IPS DF 4.7 (cell line): ENCODE results near the gene CNTN5.
"Not testable (repeated sequence)": the region's sequence is repeated elsewhere in the genome, so short reads cannot be mapped to it uniquely, and the experiment has no call there.

ENCODE experiments used
- DNase-seq: peaks from one replicate; pipeline ENCODE4 v3.0.0-alpha.2; 2013; ENCODE audit warnings: low spot score; ENCODE audit errors: extremely low read depth

CNTN5 gene

DNA sequence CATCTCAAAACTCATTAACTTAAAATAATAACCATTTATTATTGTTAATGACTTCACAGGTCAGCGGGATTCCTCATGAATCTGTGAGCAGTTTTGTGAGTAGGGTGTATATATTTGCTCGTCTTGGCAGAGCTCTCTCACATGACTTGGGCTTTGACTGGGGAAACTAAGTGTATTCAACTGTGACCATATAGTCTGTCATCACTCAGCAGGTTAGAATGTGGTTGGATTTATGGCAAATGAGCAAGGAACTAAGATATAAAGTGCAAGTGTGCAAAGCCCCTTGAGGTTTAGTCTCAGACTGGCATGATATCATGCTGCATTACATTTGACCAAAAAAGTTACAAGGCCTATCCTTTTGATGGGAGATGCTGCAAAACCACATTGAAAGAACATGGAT, 254.8 kb downstream of the CNTN5 start:
- no peak for DNase-seq

DNA sequence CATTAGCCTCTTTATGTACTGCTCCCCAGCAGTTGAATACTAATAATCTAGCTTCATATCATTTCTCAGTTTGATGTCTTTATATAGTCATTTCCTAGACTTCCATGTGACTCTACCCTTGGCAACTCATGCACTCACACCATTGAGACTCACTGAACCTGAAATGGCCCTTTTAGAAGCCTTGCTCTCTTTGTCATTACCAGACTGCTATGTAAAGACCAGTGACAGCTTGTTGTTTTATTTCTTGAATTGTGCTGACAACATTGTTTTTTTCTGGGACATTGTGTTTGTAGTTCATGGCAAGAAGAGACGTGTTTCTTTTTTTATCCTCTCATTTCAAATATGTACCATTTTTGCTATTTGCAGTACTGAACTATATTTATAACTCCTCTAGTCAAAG, 256.5 kb downstream of the CNTN5 start:
- DNase-seq = no peak

DNA sequence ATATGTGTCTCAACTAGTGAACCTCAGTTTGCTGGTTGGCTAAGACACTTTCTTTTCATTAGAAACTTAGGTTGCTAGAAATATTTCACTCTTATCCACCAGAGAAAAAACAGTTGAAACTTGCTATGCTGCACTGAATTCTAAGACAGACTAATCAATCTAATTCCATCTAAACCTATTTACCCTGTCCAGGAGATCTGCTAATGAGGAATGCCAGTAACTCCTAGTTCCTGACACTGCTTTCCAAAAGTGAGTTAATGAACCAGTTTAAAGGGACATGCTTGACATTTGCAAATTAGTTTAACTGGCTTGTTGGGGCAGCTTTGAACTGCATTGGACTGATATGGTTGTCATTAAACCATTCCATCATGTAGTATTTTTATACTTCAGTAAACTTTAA, 258.5 kb downstream of the CNTN5 start:
- DNase-seq = no peak

DNA sequence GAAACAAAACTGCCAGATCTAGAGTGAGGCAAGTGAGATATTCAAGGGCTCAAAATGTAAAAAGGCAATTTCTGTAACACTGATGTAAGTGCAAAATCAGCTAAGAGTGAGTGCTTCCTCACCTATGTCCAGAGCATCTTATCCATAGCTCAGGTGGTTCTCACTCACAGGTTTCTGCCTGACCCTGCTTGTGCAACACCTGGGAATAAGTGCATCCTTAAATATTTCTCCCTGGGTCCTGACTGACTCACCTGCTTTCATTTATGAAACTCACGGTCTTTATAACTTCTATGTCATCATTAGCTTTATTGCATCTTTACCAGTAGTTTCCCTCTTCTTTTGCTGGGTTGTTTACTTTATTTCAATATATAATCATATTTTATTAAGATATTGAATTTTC, 260.6 kb downstream of the CNTN5 start:
- DNase-seq = no peak

DNA sequence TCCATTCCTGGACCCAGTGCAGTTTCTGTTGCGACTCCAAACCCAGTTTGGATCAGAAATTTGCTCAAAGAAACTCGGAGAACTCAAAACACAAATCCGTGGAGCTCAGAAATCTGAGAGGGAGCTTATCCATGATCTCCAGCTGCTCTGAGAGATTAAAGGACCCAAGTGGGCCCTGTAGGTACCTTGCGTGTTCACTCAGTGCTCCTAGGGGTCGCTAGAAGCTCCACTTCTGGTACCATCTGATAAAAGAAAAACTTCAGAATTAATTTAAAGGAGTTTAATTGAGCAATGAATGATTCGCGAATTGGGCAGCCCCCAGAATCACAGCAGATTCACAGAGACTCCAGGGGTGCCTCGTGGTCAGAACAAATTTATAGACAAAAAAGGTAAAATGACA, 277.2 kb downstream of the CNTN5 start:
- DNase-seq = not testable (repeated sequence)

DNA sequence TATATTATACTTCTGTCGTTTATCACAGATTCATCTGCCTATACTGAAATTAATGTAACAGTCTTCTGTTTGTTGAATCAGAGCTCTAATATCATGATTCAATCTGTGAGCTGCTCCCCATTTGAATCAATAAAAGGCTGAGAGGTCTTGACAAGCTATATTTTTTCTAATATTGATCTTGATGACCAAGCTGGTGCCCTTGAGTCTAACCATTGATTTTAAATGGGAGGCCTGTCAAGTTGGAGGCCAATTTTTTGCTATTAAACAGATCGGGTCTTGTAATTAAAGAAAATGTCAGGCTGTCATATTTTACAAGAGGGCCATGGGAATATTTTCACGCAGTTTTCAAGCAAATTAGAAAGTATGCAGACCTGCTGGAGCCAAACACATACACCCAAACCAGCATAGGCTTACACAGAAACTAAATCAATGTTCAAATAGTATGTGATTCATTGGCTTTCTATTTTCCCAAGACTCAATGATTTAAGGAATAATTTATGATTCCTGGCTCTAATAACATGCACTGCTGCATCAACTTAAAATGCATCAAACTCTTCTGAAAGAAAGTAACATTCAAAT, 286.9 kb downstream of the CNTN5 start:
- DNase-seq = no peak

DNA sequence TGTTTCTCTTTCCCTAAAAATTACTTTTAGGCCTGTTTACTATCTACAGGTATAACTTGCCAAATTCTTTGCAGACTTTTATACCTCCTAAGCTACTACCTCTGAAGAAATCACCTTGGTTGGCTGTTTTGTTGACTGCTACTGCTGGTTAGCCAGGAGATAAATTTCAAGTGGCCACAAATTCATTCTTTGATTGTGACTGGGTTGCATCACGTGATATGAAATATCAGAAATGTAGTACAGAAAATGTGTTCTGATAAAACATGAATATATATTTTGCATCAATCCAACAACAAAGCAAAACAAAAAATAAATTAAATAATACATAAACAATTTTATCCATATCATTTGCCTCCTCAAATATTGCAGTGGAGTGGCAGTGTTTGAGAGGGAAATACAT, 291.1 kb downstream of the CNTN5 start:
- DNase-seq = no peak

DNA sequence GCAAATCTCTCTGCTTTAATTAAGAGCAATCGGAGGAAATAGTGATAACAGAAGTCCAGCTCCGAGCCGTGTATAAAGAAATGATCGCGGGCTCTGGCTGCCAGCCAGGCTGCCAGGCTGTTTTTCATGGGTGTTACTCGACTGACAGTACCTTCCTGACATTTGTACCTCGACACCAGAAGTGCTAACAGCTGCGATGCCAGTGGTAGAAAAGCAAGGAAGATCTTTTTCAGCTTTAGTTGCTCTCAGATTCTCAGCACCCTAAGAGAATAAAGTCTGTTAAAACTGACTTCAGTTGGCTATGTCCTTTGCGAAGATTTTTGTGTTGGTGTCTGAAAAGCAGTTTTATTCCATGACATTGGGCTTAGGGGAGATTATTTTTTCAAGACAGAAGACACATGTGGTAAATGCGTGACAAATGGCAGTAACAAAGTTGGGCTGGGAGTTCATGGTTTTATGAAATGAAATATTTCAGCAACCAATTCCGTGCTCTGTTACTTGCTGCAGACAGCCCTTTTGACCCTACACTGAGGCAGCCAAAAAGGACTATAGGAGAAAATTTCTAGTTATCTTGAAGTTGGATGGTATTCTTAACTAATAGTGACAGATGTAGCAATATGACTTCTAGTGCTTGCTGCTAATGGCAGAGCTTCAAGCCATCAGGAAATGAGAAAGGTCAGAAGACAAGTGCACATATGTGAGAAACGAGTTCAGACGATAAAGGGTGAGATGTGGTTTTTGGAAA, 296.2 kb downstream of the CNTN5 start:
- DNase-seq = no peak

DNA sequence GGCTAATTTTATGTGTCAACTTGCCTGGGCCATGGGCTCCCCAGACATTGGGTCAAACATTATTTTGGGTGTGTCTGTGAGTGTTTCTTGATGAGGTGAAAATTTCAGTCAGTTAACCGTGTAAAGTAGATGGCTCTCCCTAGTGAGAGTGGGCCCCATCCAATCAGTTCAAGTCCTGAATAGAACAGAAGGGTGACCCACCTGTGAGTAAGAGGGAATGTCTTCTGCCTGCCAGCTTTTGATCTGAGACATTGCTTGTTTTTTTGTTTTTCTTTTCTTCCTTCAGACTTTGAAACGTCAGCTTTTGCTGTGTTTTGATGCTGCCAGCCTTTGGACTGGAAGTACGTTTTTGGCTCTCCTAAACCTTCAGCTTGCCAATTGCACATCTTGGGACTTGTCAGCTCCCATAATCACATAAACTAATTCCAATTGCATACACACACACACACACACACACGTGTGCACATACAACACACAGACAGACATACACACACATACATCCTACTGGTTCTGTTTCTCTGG, 300.1 kb downstream of the CNTN5 start:
- no peak for DNase-seq

DNA sequence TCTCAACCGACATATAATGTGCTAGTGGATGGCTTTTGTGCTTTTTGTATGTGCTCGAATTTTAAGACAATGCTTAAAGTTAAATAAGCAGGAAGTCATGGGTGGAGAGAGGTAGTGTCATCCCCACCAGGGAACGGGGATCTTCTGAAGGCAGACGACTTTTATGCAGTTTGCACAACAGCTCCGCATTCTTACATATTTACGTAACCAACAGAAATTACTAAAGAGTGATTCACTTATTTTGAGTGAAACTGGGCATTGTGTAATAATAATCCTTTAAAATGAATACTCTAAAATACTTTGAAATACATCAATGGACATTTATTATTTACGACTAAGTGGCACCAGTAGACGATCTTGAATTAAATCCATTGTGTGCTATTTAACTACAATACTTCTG, 305.1 kb downstream of the CNTN5 start:
- no peak for DNase-seq

DNA sequence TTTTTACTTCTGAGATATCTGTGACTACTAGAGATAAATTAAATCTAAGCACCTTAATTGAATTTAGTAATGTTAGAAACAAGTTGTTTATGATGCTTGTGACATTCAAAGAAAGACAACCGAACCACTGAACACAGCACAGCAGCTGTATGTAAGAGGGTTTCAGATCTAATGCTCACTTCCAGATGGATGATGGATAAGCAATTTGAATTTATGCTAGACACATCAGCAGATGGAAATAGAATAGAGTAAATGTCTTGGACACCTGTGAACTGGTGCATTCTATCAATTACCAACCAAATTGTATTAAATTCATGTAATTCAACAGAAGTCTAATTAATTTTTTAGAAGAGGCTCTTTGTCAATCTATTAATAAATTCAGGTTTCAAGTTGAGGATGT, 306.3 kb downstream of the CNTN5 start:
- no peak for DNase-seq

DNA sequence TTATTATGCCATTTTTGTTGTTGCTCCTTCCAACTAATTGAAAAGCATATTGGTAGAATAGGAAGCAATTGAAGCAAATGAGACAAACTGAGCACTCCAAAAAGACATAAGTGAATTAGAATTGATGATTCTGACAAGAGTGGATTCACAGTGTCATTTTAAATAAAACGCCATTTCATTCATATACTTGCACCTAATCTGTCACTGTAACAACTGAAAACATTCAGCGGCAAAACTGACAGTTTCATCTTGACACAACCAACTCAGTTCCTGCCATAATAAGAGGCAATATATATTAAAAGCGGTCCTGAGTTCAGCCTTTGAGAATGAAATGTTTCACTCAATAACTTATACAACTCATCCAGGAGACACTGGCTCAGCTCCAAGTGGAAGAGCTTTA, 306.8 kb downstream of the CNTN5 start:
- no peak for DNase-seq

DNA sequence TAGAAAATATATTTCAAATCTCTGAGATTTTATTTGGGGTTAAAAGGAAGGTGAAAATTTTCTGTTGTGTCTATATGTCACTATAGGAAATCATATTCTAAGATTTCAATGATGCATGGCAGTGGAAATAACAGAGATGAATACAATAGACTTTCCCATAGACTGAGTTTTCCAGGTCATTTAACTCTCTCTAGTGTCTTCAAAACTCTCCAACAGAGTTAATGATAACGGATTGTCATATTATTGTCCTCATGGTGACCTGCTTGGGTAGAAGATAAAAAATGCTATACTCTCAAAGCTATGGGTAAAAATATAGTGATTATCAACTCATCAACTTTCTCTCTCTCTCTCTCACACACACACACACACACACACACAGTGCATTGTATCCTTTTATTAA, 312.9 kb downstream of the CNTN5 start:
- no peak for DNase-seq

DNA sequence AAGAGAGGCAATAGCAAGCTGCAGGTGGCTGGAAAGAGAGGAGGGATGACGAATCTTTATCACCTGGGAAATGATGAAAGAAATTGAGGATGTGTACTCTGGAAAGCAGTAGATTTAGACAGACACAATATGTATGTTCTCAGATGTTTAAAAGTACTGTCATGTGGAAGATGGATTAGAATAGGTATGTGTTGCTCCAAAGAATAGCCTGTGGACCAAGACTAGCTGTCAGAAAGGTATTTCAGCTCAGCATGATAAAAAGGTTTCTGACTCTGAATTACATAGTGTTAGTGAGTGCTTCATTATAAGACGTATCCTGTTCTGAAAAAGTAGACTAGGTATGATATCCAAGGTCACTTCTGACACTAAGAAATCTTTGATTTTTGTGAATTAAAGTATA, 322.4 kb downstream of the CNTN5 start:
- DNase-seq = no peak

DNA sequence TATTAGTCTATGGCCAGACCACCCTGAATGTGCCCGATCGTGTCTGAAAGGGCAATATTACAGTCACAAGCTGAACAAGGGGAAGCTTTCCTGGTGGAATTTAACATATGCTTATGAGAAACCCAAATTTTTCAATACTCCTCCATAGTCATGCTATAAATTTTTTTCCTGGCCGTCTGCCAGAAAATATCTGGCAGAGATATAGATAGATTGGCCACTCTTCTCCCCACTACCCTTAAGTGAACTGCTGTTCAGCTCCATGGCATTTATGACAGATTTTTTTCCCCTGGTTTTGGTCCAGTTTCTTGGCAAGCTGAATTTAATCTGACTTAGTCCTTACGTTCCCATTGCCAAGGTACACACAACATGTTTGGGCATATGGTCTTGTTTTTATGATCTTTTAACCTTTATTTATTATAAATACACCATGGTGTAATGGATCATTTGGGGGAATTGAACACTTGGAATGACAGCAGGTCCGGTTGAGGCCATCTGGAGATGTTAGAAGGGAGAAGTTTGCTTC, 328.5 kb downstream of the CNTN5 start:
- no peak for DNase-seq

DNA sequence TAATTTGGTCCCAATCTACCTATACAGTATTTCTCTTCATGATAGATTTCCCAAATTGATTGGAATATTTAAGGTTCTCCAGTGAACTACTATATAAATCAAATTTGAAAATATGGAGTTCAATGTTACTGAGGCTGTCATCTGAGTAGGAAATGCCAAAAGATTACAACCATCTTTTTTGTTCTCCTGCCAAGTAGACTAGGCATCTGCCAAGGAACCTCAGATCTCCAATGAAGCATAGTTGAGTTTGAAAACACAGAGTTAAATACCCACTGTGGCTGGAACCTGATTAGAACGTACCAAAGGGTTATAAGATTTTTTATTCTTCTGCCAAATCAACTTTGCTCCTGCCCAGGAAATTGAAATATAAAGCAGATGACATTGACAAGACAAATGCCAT, 330.9 kb downstream of the CNTN5 start:
- no peak for DNase-seq

DNA sequence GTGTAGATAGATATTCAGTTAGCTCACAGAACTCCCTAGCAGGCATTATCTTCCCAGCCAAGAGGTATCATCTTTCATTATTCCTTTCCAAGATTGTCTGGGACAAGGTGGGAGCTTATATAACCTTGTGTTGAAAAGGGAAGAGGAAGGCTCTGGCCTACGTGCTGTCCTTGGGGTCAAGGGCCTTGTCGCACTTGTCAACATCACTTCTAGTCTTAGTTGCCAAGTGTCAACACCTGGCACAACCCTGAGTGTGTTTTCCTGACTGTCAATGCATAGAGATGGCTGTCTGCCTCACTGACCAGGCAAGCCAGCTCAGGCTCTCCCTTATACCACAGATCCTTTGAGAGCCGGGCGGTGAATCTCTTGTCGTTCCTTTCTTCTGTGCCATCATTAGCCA, 331.9 kb downstream of the CNTN5 start:
- DNase-seq = no peak

DNA sequence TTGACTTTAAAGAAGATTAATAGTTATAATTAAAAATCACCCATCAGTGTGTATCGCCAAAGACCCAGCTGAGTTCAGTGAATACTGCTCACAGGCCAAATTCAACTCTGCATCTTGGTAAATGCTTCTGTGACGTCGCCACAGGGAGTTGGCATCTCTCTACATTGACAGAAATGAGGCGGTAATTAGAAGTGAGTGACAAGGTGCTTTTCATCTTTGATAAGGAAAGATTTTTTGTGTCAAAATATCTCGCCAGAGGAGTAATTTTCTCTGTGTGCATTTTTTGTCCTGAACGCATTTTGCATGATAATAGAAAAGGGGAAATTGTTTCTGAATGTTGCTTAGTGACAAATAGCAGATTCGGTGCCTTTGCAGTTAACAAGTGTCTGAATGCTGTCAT, 345.8 kb downstream of the CNTN5 start:
- DNase-seq = no peak

DNA sequence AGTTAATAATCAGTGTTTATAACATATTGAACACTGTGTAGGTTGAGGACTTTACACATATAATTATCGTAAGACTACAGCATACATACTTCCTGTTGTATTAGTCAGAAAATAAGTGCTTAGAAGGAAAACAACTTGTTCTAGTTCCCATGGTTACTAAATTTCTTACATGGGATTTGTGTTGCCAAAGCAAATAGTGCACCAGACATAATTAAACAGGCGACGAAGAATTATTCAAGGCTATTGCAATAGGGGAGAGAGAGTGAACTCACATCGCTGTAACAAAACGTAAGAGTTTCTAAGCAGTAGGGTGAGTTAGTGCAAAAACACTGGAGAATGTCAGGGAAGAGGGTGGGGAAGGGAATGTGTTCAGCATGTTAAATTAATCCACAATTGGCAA, 347.8 kb downstream of the CNTN5 start:
- no peak for DNase-seq

DNA sequence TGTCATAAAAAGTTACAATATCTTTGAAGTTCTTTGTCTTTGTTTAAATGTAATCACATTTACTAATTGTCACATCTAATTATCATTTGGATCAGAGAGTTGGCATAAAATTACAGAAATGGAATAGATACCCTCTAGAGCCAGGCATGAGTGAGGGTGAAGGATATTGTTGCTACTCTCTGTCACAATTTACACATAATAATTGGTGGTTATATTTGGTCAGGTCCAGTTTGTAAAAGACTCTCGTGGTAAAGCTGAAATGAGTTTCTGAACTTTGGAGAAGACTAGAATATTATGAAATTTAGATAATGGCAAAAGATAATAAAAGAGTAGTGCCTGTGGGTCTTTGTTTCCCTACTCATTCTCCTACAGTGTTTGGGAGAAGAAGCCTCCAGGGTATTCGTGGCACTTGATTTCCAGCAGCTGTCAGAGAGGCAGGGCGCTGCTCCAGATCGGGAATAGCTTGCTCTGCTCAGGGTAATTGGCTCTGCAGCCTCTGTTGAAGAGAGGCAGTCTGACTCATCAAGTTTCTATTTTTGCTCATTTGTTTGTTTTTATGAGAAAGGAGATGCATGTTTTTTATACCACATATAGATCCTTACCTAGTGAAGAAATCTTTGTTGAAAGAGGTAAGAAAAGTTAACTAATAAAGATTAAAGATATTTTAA, 349.9 kb downstream of the CNTN5 start:
- no peak for DNase-seq

DNA sequence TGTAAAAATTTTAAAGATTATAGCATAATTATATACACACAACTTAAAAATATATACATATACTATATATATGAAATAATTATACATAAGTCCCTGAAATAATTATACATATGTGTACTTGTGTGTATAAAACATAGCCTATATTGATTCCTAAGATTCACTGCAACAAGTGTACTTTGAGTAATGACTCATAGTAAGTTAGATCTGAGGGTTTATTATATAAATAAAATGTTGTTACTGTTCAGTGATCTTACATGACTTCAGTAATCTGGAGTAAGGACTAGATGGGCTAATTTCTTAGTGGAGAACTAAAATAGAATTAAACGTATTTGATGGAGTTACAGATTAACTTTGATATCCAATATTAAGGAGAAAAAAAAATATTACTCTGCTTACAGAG, 350.5 kb downstream of the CNTN5 start:
- DNase-seq = no peak

DNA sequence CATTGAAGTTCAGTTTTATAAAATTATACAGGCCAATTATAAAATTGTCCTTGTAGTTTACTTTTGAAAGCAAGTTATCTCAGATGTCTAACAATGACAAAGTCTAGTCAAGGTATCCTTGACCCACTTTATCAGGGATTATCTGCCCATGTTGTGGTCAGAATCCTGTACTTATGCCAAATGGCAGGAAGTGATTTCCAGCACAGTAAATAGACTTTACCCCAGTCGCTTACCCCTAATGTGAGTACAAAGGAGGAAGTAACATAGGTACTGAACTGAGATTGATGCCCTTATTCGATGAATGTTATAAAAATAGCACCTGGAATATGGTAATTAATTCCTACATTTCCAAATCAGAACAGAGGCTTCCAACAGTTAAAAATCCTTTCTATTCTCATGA, 355.7 kb downstream of the CNTN5 start:
- DNase-seq = no peak
